GM18498 (cell line): ENCODE measurements around the gene MYH3.
"Not testable (repeated sequence)": the region's sequence is repeated elsewhere in the genome, so short reads cannot be mapped to it uniquely, and the experiment has no call there.

Experiments used
- ATAC-seq: cut with Tn5 transposase; IDR thresholded peaks from one replicate; pipeline ENCODE4 v1.9.1; 2021; ENCODE audit warnings: mild to moderate bottlenecking, moderate library complexity; ENCODE audit not compliant: unreplicated experiment

Gene MYH3

GRCh38 chr17:10657148-10657547, at the start of gene MYH3:
Gene MYH3, minus strand, starts transcription at chr17:10657309. Its CDS starts 2,245 bp downstream, at chr17:10655064.
- no peak for ATAC-seq

GRCh38 chr17:10705727-10706126, 48.6 kb upstream of the MYH3 start:
- ATAC-seq = no peak

- no peak for ATAC-seq
These were observed 45.5 kb upstream of the MYH3 start for GRCh38 chr17:10702574-10702973.

- ATAC-seq = no peak
These were observed 42.7 kb upstream of the MYH3 start for GRCh38 chr17:10699856-10700255.

- ATAC-seq = no peak
These were observed 41.1 kb upstream of the MYH3 start for GRCh38 chr17:10698096-10698818.

- peak; percentile 97 for ATAC-seq
These were observed 40.3 kb upstream of the MYH3 start, which contains the start of the genes ADPRM and SCO1 for GRCh38 chr17:10697092-10698081. Gene ADPRM, plus strand, starts transcription at chr17:10697594. Its CDS starts 7,333 bp downstream, at chr17:10704927. Gene SCO1, minus strand, starts transcription at chr17:10697533. Its CDS starts 26 bp downstream, at chr17:10697507.

GRCh38 chr17:10695875-10696407, 38.8 kb upstream of the MYH3 start:
- not testable (repeated sequence) for ATAC-seq

GRCh38 chr17:10687499-10687898, 30.4 kb upstream of the MYH3 start:
- ATAC-seq = no peak

GRCh38 chr17:10683853-10684252, 26.7 kb upstream of the MYH3 start:
- no peak for ATAC-seq

GRCh38 chr17:10681866-10682446, 24.8 kb upstream of the MYH3 start:
- ATAC-seq = no peak

GRCh38 chr17:10674704-10675103, 17.6 kb upstream of the MYH3 start:
- ATAC-seq = no peak

- no peak for ATAC-seq
These were observed 16.2 kb upstream of the MYH3 start for GRCh38 chr17:10673312-10673711.

GRCh38 chr17:10668775-10669174, 11.7 kb upstream of the MYH3 start:
- no peak for ATAC-seq

- no peak for ATAC-seq
These were observed 9.8 kb upstream of the MYH3 start for GRCh38 chr17:10666906-10667305.

- ATAC-seq = no peak
These were observed 7.5 kb upstream of the MYH3 start for GRCh38 chr17:10664571-10664970.

- no peak for ATAC-seq
These were observed 6.1 kb upstream of the MYH3 start for GRCh38 chr17:10663231-10663630.

GRCh38 chr17:10661437-10661836, 4.3 kb upstream of the MYH3 start:
- no peak for ATAC-seq

- ATAC-seq = no peak
These were observed 770 bp upstream of the MYH3 start for GRCh38 chr17:10657879-10658278.

- ATAC-seq = no peak
These were observed 3.1 kb downstream of the MYH3 start for GRCh38 chr17:10653987-10654386.

- ATAC-seq = no peak
These were observed 4.0 kb downstream of the MYH3 start for GRCh38 chr17:10652984-10653659.
